NCI-H510A treated with DMSO at 0.1 percent for 48 hours (cell line): ENCODE results near the gene SCAMP5.

Experiments
- DNase-seq: peaks from one replicate; lab custom pipeline; 2025; lab: John Stamatoyannopoulos, UW

Gene SCAMP5

GRCh38 chr15:75070674-75071073 is 75.3 kb downstream of the SCAMP5 start:
- DNase-seq: no peak
